K562 (cell line): Measurements from ENCODE around the gene PHAX.

Experiments used
- CBX8 ChIP-seq: fragments of 200-600 bp; sonication (generic); IDR thresholded peaks from 2 replicates; pipeline ENCODE4 v1.6.1; 2012; ENCODE audit warnings: borderline replicate concordance, mixed run types, low read depth, mild to moderate bottlenecking, moderate library complexity, mixed read lengths, low read length, control low read depth, inconsistent platforms; ENCODE audit not compliant: poor library complexity, severe bottlenecking; ENCODE audit errors: extremely low read depth
- EP300 ChIP-seq: IDR thresholded peaks from 2 replicates; pipeline ENCODE4 v1.6.1; 2012; ENCODE audit warnings: low read length, improper control_type of control experiment
- FOXJ3 ChIP-seq: sonication (generic); formaldehyde crosslinking; IDR thresholded peaks from 2 replicates; pipeline ENCODE4 v1.4.0; 2020; ENCODE audit warnings: mild to moderate bottlenecking, missing genetic modification reagents
- HCFC1 ChIP-seq: IDR thresholded peaks from 2 replicates; pipeline ENCODE4 v1.6.1; 2012; ENCODE audit warnings: low read depth, low read length, improper control_type of control experiment
- HDGF ChIP-seq: fragments of 450-650 bp; IDR thresholded peaks from 2 replicates; pipeline ENCODE4 v1.6.1; 2016
- HMG20B ChIP-seq: fragments of 250-450 bp; sonication (Bioruptor Pico); IDR thresholded peaks from 2 replicates; pipeline ENCODE4 v1.5.0; 2021; ENCODE audit warnings: mild to moderate bottlenecking
- MXI1 ChIP-seq: IDR thresholded peaks from 2 replicates; pipeline ENCODE4 v1.6.1; 2011; ENCODE audit warnings: low read depth, mild to moderate bottlenecking, improper control_type of control experiment, low read length
- POLR2A ChIP-seq: fragments of 450-650 bp; conservative IDR thresholded peaks from 2 replicates; pipeline ENCODE4 v1.6.1; 2016
- POU5F1 ChIP-seq: fragments of 150-350 bp; IDR thresholded peaks from 2 replicates; pipeline ENCODE4 v1.6.1; 2014; ENCODE audit warnings: borderline replicate concordance, low read length, low read depth, mild to moderate bottlenecking; ENCODE audit not compliant: partially characterized antibody
- RAD21 ChIP-seq, 2 experiments: fragments of 250-450 bp in 1 of 2; fragments of 450-650 bp in 1 of 2; sonication (Bioruptor Pico) in 1 of 2; formaldehyde crosslinking in 1 of 2; IDR thresholded peaks in 1 of 2; conservative IDR thresholded peaks in 1 of 2; 2 replicates each; pipeline versions ENCODE4 v1.4.0 to v1.8.0; 2020 to 2022; ENCODE audit warnings: mild to moderate bottlenecking in 2 of 2, moderate library complexity in 1 of 2
- SMAD3 ChIP-seq: fragments of 450-650 bp; formaldehyde crosslinking; conservative IDR thresholded peaks from 2 replicates; pipeline ENCODE4 v1.4.0; 2020; ENCODE audit warnings: mild to moderate bottlenecking
- SRSF9 ChIP-seq: fragments of 200-400 bp; formaldehyde crosslinking; IDR thresholded peaks from 2 replicates; pipeline ENCODE4 v1.6.1; 2017; ENCODE audit warnings: low read depth, low read length, borderline replicate concordance
- TF ChIP-seq, protein P1 (sequence below): sonication (generic); formaldehyde crosslinking; IDR thresholded peaks from 2 replicates; pipeline ENCODE4 v1.5.0; 2020; ENCODE audit warnings: missing genetic modification reagents

DNA sequence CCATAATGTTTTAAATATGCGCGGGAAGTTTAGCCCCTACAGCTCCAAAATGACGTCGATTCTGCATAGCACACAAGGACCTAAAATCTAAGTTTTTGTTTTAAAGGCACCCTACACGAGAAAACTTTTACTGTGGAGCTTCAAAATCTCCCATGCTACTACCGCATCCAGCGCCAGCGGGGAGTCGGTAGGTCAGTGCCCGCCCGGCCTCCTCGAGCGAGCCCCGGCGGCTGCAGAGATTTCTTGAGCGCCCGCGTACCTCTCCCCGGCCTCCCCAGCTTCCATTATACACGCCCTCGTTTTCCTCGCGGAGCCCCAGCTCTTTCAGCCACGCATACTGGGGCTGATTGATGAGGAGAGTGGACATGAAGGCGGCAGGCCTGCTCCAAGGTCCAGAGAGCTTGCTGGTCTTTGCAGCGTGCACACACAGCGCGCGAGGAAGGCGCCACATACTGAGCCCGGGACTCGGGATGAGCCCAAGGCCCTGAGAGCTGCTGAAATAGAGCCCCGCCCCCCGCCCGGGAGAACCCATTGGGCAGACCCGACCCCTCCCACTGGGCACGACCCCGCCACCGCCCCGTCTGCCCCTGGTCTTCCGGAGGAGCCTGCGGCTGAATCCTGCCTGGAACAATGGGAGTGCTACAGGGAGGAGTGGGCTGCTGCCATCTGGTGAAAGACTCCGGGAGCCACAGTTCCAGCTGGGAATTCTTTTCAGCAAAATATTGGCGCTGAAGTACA lies 5.8 kb upstream of the PHAX start, which contains the start of gene ALDH7A1:
- TF ChIP-seq HMG20B (CRISPR knock-in tag) (no peak), SRSF9 (no peak), RAD21 (CRISPR knock-in tag; conservative IDR thresholded peaks at IDR 0.05 in 1 of 2, IDR thresholded peaks at IDR 0.05 in 1 of 2) (0 out of 4 replicates have a peak, but pooled peaks of 1 of the 2 experiments have one; percentile 11), POU5F1 (no peak), EP300 (no peak), FOXJ3 (CRISPR knock-in tag) (no peak), SMAD3 (CRISPR knock-in tag) (no peak), POLR2A (no peak), CBX8 (no peak), MXI1 (no peak), HCFC1 (no peak), HDGF (no peak)
- TF ChIP-seq, protein P1, sequence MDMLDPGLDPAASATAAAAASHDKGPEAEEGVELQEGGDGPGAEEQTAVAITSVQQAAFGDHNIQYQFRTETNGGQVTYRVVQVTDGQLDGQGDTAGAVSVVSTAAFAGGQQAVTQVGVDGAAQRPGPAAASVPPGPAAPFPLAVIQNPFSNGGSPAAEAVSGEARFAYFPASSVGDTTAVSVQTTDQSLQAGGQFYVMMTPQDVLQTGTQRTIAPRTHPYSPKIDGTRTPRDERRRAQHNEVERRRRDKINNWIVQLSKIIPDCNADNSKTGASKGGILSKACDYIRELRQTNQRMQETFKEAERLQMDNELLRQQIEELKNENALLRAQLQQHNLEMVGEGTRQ = no peak
